ENCODE data around the gene WDR17. TPM values are rescaled to one million over a fixed set of nuclear protein-coding genes. Genes with fewer than 3 reads are reported as not detected.

Gene WDR17
- polyA plus RNA-seq, 4 donors: 0.45 to 1.1 TPM; not detected in 2

GRCh38 chr4:176153124-176153523, 87.5 kb downstream of the WDR17 start:
- Histone ChIP-seq H3K9me3 (ENCODE audit: control insufficient read depth in 2 of 2, insufficient read depth in 1 of 2, low read depth in 1 of 2, low read length in 1 of 2) (no peaks in the 10 kb centered on the region), H3K27ac (ENCODE audit: low read depth in 1 of 3, low read length in 2 of 3) (no peak overlapping the region), H3K27me3 (ENCODE audit: control insufficient read depth in 3 of 3, insufficient read depth in 3 of 3, low read length in 3 of 3) (no peaks in the 10 kb centered on the region), H3K4me3 (ENCODE audit: low read depth in 1 of 3, low read length in 3 of 3) (no peak overlapping the region), H3K4me1 (ENCODE audit: control insufficient read depth in 3 of 3, insufficient read depth in 2 of 3, low read depth in 1 of 3, low read length in 2 of 3) (no peaks in the 10 kb centered on the region), H3K36me3 (ENCODE audit: control insufficient read depth in 3 of 3, insufficient read depth in 2 of 3, low read depth in 1 of 3, low read length in 3 of 3) (no peaks in the 10 kb centered on the region)
- WGBS, 3 donors: 71 to 86% (median 80%) methylated on average over 4 of the region's 4 CpGs
- no peak for DNase-seq
- no peak for FAIRE-seq

GRCh38 chr4:176156656-176157055, 91.0 kb downstream of the WDR17 start:
- Histone ChIP-seq H3K4me1 (ENCODE audit: control insufficient read depth in 3 of 3, insufficient read depth in 2 of 3, low read depth in 1 of 3, low read length in 2 of 3) (no peaks in the 10 kb centered on the region), H3K27me3 (ENCODE audit: control insufficient read depth in 3 of 3, insufficient read depth in 3 of 3, low read length in 3 of 3) (no peaks in the 10 kb centered on the region), H3K9me3 (ENCODE audit: control insufficient read depth in 2 of 2, insufficient read depth in 1 of 2, low read depth in 1 of 2, low read length in 1 of 2) (no peaks in the 10 kb centered on the region), H3K27ac (ENCODE audit: low read depth in 1 of 3, low read length in 2 of 3) (no peak overlapping the region), H3K4me3 (ENCODE audit: low read depth in 1 of 3, low read length in 3 of 3) (no peak overlapping the region), H3K36me3 (ENCODE audit: control insufficient read depth in 3 of 3, insufficient read depth in 2 of 3, low read depth in 1 of 3, low read length in 3 of 3) (no peaks in the 10 kb centered on the region)
- DNase-seq (no peak), FAIRE-seq (no peak)
- WGBS, 3 donors: 93 to 94% (median 94%) methylated on average over 5 of the region's 5 CpGs

- no peak for FAIRE-seq
- no peaks in the 10 kb centered on the region for H3K36me3 ChIP-seq (ENCODE audit: control insufficient read depth in 3 of 3, insufficient read depth in 2 of 3, low read depth in 1 of 3, low read length in 3 of 3)
- H3K4me3 ChIP-seq (ENCODE audit: low read depth in 1 of 3, low read length in 3 of 3): no peak overlapping the region
- no peaks in the 10 kb centered on the region for H3K27me3 ChIP-seq (ENCODE audit: control insufficient read depth in 3 of 3, insufficient read depth in 3 of 3, low read length in 3 of 3)
- no peaks in the 10 kb centered on the region for H3K4me1 ChIP-seq (ENCODE audit: control insufficient read depth in 3 of 3, insufficient read depth in 2 of 3, low read depth in 1 of 3, low read length in 2 of 3)
- no peaks in the 10 kb centered on the region for H3K9me3 ChIP-seq (ENCODE audit: control insufficient read depth in 2 of 2, insufficient read depth in 1 of 2, low read depth in 1 of 2, low read length in 1 of 2)
- 94 to 95% (median 95%) methylated on average over 3 of the region's 3 CpGs for WGBS, 3 donors
- DNase-seq: no peak
- H3K27ac ChIP-seq (ENCODE audit: low read depth in 1 of 3, low read length in 2 of 3): no peak overlapping the region
Observed at GRCh38 chr4:176163041-176163440, 97.4 kb downstream of the WDR17 start.

- DNase-seq (no peak), FAIRE-seq (no peak)
- no peak overlapping the region for H3K27ac ChIP-seq (ENCODE audit: low read depth in 1 of 3, low read length in 2 of 3)
- WGBS, 3 donors: 15 to 39% (median 32%) methylated on average over 1 of the region's 1 CpG
- H3K9me3 ChIP-seq (ENCODE audit: control insufficient read depth in 2 of 2, insufficient read depth in 1 of 2, low read depth in 1 of 2, low read length in 1 of 2): no peaks in the 10 kb centered on the region
- no peak overlapping the region for H3K4me3 ChIP-seq (ENCODE audit: low read depth in 1 of 3, low read length in 3 of 3)
- peaks cover 0 to 4% (median 0%) of the 10 kb centered on the region in 3 donors for H3K27me3 ChIP-seq (ENCODE audit: control insufficient read depth in 3 of 3, insufficient read depth in 3 of 3, low read length in 3 of 3)
- no peaks in the 10 kb centered on the region for H3K4me1 ChIP-seq (ENCODE audit: control insufficient read depth in 3 of 3, insufficient read depth in 2 of 3, low read depth in 1 of 3, low read length in 2 of 3)
- H3K36me3 ChIP-seq (ENCODE audit: control insufficient read depth in 3 of 3, insufficient read depth in 2 of 3, low read depth in 1 of 3, low read length in 3 of 3): no peaks in the 10 kb centered on the region
Observed at GRCh38 chr4:176185051-176185450, 119.4 kb downstream of the WDR17 start.

DNA sequence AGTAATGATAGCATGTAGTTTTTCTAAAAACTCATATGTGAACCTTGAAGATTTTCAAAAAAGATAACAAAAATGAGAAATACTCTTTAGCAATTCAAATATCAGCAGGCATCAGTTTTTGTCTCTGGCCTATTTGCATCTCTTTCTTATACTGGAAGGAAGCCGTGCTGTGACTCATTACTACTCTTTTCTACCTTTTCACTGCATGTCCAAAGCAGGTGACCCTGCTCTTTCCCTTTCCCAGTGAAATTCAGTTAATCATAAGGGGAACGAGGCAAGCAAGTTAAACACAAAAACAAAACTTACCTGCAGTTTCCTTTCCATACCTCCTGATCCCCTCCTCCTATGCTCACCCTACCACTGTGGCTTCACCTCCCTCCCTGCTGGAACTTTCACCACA, 120.4 kb downstream of the WDR17 start:
- H3K36me3 ChIP-seq (ENCODE audit: control insufficient read depth in 3 of 3, insufficient read depth in 2 of 3, low read depth in 1 of 3, low read length in 3 of 3): no peaks in the 10 kb centered on the region
- DNase-seq (no peak), FAIRE-seq (no peak)
- H3K27ac ChIP-seq (ENCODE audit: low read depth in 1 of 3, low read length in 2 of 3): no peak overlapping the region
- no peaks in the 10 kb centered on the region for H3K4me1 ChIP-seq (ENCODE audit: control insufficient read depth in 3 of 3, insufficient read depth in 2 of 3, low read depth in 1 of 3, low read length in 2 of 3)
- 56 to 72% (median 57%) methylated on average over 2 of the region's 2 CpGs for WGBS, 3 donors
- no peaks in the 10 kb centered on the region for H3K9me3 ChIP-seq (ENCODE audit: control insufficient read depth in 2 of 2, insufficient read depth in 1 of 2, low read depth in 1 of 2, low read length in 1 of 2)
- H3K27me3 ChIP-seq (ENCODE audit: control insufficient read depth in 3 of 3, insufficient read depth in 3 of 3, low read length in 3 of 3): peaks cover 0 to 4% (median 0%) of the 10 kb centered on the region in 3 donors
- H3K4me3 ChIP-seq (ENCODE audit: low read depth in 1 of 3, low read length in 3 of 3): no peak overlapping the region

- no peak overlapping the region for H3K27ac ChIP-seq (ENCODE audit: low read depth in 1 of 3, low read length in 2 of 3)
- 67 to 77% (median 72%) methylated on average over 6 of the region's 6 CpGs for WGBS, 3 donors
- no peaks in the 10 kb centered on the region for H3K4me1 ChIP-seq (ENCODE audit: control insufficient read depth in 3 of 3, insufficient read depth in 2 of 3, low read depth in 1 of 3, low read length in 2 of 3)
- no peaks in the 10 kb centered on the region for H3K36me3 ChIP-seq (ENCODE audit: control insufficient read depth in 3 of 3, insufficient read depth in 2 of 3, low read depth in 1 of 3, low read length in 3 of 3)
- no peak for DNase-seq
- H3K27me3 ChIP-seq (ENCODE audit: control insufficient read depth in 3 of 3, insufficient read depth in 3 of 3, low read length in 3 of 3): peaks cover 0 to 4% (median 0%) of the 10 kb centered on the region in 3 donors
- FAIRE-seq: no peak
- no peak overlapping the region for H3K4me3 ChIP-seq (ENCODE audit: low read depth in 1 of 3, low read length in 3 of 3)
- no peaks in the 10 kb centered on the region for H3K9me3 ChIP-seq (ENCODE audit: control insufficient read depth in 2 of 2, insufficient read depth in 1 of 2, low read depth in 1 of 2, low read length in 1 of 2)
Observed at GRCh38 chr4:176186671-176187395, 121.2 kb downstream of the WDR17 start.

GRCh38 chr4:176187624-176188023, 122.0 kb downstream of the WDR17 start:
- no peak for FAIRE-seq
- no peak overlapping the region for H3K27ac ChIP-seq (ENCODE audit: low read depth in 1 of 3, low read length in 2 of 3)
- peaks cover 0 to 4% (median 0%) of the 10 kb centered on the region in 3 donors for H3K27me3 ChIP-seq (ENCODE audit: control insufficient read depth in 3 of 3, insufficient read depth in 3 of 3, low read length in 3 of 3)
- H3K4me3 ChIP-seq (ENCODE audit: low read depth in 1 of 3, low read length in 3 of 3): no peak overlapping the region
- no peaks in the 10 kb centered on the region for H3K9me3 ChIP-seq (ENCODE audit: control insufficient read depth in 2 of 2, insufficient read depth in 1 of 2, low read depth in 1 of 2, low read length in 1 of 2)
- H3K36me3 ChIP-seq (ENCODE audit: control insufficient read depth in 3 of 3, insufficient read depth in 2 of 3, low read depth in 1 of 3, low read length in 3 of 3): no peaks in the 10 kb centered on the region
- 23 to 60% (median 47%) methylated on average over 2 of the region's 2 CpGs for WGBS, 3 donors
- no peaks in the 10 kb centered on the region for H3K4me1 ChIP-seq (ENCODE audit: control insufficient read depth in 3 of 3, insufficient read depth in 2 of 3, low read depth in 1 of 3, low read length in 2 of 3)
- DNase-seq: peak in 1 of 2 donors; percentile 7

GRCh38 chr4:176188654-176189053, 123.0 kb downstream of the WDR17 start:
- Histone ChIP-seq H3K27me3 (ENCODE audit: control insufficient read depth in 3 of 3, insufficient read depth in 3 of 3, low read length in 3 of 3) (peaks cover 0 to 4% (median 0%) of the 10 kb centered on the region in 3 donors), H3K4me3 (ENCODE audit: low read depth in 1 of 3, low read length in 3 of 3) (no peak overlapping the region), H3K4me1 (ENCODE audit: control insufficient read depth in 3 of 3, insufficient read depth in 2 of 3, low read depth in 1 of 3, low read length in 2 of 3) (no peaks in the 10 kb centered on the region), H3K9me3 (ENCODE audit: control insufficient read depth in 2 of 2, insufficient read depth in 1 of 2, low read depth in 1 of 2, low read length in 1 of 2) (no peaks in the 10 kb centered on the region), H3K36me3 (ENCODE audit: control insufficient read depth in 3 of 3, insufficient read depth in 2 of 3, low read depth in 1 of 3, low read length in 3 of 3) (no peaks in the 10 kb centered on the region), H3K27ac (ENCODE audit: low read depth in 1 of 3, low read length in 2 of 3) (no peak overlapping the region)
- FAIRE-seq (no peak), DNase-seq (no peak)

Measured in small intestine (tissue), 7 donors.